ENCODE results near the gene NCAPH2.

NCAPH2 gene

DNA sequence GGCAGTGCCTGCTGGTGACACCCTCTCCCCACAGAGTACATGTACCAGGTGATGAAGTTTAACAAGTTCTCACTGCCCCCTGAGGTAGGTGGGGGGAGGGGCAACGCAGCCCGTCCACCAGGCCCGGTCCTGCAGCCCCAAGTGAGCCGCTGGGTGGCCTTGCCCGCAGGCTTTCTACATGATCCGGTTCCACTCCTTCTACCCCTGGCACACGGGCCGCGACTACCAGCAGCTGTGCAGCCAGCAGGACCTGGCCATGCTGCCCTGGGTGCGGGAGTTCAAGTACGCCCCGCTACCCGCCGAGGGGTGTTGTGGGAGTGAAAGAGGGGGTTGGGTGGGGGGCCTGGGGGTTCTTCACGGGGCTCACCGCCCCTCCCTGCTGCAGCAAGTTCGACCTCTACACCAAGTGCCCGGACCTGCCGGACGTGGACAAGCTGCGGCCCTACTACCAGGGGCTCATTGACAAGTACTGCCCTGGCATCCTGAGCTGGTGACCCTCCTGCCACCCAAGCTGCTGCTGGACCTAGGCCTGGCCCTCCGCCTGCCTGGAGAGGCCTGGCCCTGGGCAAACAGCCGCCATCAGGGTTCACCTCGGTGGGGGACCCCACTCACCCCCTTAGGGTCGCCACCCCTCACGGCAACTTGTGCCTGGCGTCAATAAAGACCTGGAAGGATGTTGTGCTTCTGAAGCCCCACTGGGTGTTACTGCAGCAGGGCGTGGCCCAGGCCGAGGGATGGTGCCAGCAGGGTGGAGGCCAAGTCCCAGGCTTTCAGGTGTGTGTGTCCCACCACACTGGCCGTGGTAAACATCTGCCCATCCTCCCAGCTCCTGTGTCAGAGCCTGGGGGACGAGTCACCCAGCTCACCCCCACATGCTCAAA is 18.4 kb upstream of the NCAPH2 start:
- no peak for DNase-seq
- TF ChIP-seq POLR2A (IDR thresholded peaks at IDR 0.05; ENCODE audit: low read length) (no peak), GATA1 (IDR thresholded peaks at IDR 0.05; ENCODE audit: low read depth, low read length) (no peak)

DNA sequence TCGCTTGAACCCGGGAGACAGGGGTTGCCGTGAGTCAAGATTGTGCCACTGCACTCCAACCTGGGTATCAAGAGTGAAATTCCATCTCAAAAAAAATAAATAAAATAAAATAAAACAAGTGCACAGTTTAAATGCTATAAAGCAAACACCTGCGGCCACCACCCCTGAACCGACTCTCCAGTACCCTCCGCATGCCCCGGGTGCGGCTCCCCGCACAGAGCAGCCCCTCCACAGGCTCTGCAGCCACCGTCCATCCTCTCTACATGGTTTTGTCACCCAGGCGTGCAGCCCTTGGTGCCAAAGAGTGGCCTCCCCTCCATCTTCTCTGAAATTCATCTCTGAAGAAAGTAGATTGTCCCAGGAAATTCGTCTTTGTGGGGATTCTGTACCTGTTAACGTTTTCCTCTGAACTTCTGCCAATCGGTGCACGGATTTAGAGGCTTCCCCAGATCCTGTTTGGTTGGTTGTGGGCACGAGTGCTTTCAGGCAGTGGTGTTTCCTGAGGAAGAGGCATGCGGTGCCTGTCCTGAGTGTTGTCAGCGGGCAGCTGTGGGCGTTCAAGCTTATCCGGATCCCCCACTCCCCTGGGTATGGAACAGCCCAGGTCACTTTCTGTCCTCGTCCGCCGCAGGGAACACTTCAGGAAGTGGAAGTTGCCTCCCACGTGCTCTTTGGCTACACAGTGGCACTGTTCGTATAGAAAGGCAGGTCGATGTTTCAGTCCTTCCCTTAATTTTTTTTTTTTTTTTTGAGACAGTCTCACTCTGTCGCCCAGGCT is 17.3 kb upstream of the NCAPH2 start:
- no peak for DNase-seq
- no peak for TF ChIP-seq POLR2A (IDR thresholded peaks at IDR 0.05; ENCODE audit: low read length)
- no peak for TF ChIP-seq GATA1 (IDR thresholded peaks at IDR 0.05; ENCODE audit: low read depth, low read length)

DNA sequence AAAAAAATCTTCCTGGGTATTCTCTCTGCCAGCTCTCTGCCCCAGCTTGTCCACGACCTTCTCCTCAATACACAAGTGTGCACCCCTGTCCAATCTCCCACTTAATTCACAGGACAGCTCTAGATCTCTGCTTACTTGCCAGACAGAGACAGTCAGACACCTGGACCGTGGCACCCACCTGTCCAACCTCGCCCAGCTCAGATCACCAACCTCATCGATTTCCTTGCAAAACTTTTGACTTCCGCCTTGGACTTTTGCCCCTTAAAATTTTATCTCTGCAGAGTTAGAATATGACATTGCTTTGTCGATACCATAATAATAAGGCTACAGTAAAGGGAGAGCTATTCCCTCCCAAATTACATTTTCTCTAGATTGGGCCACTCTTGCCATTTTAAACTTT is 10.9 kb upstream of the NCAPH2 start:
- no peak for TF ChIP-seq GATA1 (IDR thresholded peaks at IDR 0.05; ENCODE audit: low read depth, low read length)
- no peak for TF ChIP-seq POLR2A (IDR thresholded peaks at IDR 0.05; ENCODE audit: low read length)
- no peak for DNase-seq

DNA sequence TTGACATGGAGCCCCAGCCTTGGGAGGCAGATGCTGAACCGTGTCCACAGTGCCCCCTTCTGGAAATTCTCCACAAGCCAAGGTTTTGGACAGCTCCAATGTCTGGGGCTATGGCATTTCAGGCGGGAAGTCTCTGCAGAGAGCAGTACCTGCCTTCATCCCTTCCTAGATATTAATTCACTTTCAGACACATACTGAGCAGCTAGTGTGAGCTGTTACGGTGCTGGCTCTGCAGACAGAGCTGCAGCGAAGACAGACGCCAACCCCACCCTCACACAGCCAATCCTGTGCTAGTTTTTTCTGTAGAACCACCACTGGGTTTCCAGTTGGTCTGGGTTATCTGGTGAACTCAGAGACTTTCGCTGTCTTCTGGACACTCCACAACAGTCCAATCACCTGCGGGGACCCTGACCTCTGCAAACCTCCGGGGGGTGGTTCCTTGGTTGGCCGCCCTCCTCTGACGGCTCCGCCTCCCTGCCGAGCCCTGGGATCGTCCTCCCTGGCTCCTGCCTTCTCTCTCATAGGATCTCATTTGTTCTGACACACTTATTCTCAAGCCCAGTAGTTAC is 9.6 kb upstream of the NCAPH2 start:
- TF ChIP-seq GATA1 (IDR thresholded peaks at IDR 0.05; ENCODE audit: low read depth, low read length) = no peak
- no peak for TF ChIP-seq POLR2A (IDR thresholded peaks at IDR 0.05; ENCODE audit: low read length)
- DNase-seq = peak; percentile 62 to 76

DNA sequence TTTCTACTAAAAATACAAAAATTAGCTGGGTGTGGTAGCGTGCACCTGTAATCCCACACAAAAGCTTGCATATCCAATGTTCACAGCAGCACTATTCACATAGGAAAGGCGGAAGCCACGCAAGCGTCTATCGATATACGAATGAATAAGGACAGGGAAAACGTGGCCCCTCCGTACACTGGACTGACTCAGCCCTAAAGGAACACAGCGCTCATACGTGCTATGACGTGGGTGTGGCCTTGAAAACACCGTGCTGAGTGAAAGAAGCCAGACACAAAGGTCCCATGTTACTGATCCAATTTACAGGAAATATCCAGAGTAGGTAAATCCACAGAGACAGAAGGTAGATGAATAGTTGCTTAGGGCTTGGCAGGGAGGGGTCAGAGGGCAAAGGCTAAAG is 7.6 kb upstream of the NCAPH2 start:
- TF ChIP-seq POLR2A (IDR thresholded peaks at IDR 0.05; ENCODE audit: low read length) (no peak), GATA1 (IDR thresholded peaks at IDR 0.05; ENCODE audit: low read depth, low read length) (no peak)
- no peak for DNase-seq

DNA sequence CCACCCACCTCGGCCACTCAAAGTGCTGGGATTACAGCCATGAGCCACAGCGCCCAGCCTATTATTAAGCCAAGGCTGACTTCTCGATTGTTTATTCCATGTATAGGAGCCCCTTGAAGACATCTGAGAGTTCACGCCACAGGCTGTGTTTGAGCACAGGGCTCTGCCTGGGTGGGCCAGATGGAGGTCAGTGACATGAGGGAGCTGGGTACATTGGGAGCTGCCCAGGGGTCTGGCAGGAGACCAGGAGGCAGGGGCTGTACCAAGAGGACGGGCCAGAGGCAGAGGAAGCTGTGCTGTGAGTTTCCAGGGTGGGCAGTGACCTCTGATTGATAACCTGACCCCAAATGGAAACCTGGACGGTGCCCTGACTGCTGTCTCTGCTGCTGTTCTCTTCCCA is 5.9 kb upstream of the NCAPH2 start:
- TF ChIP-seq POLR2A (IDR thresholded peaks at IDR 0.05; ENCODE audit: low read length) (no peak), GATA1 (IDR thresholded peaks at IDR 0.05; ENCODE audit: low read depth, low read length) (no peak)
- no peak for DNase-seq

DNA sequence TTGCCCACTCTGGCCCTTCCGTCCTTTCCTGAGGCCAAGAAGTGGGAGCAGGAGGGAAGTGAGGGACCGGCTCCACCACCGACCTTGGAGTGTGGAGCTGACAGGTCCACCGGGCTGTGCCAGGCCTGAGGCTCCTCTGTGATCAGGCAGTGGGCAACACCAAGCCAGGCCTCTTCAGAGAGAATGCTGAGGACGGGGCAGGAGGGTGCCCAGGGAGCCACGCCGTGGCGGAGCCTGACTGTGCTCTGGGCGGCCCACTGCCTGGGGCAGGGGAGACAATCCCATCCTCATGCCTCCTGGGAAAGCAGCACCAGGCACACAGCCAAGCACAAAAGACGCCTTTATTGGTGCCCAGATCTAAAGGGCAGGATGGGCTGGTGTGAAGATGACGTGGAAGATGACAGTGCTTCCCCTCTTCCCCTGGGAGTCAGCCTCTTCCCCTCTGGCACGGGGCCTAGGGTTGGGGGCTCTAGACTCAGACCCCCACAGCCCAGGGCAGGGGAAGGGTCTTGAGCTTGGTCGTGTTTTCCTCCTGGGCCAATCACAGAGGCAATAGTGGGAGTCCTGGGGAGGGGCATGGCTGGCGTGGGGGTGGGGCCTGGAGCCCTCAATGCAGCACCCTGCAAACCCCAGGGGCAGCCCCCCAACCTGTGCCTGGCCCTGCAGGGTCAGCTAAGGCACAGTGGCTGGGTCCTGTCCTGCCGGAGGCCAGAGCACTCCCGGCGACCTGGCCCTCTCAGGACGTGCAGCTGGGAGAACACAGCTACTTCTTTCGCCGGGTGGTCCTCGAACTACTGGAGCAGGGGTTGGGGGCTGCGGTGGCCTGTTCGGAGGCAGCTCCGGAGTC is 5.2 kb upstream of the NCAPH2 start:
- TF ChIP-seq GATA1 (IDR thresholded peaks at IDR 0.05; ENCODE audit: low read depth, low read length) (no peak), POLR2A (IDR thresholded peaks at IDR 0.05; ENCODE audit: low read length) (no peak)
- DNase-seq = no peak

DNA sequence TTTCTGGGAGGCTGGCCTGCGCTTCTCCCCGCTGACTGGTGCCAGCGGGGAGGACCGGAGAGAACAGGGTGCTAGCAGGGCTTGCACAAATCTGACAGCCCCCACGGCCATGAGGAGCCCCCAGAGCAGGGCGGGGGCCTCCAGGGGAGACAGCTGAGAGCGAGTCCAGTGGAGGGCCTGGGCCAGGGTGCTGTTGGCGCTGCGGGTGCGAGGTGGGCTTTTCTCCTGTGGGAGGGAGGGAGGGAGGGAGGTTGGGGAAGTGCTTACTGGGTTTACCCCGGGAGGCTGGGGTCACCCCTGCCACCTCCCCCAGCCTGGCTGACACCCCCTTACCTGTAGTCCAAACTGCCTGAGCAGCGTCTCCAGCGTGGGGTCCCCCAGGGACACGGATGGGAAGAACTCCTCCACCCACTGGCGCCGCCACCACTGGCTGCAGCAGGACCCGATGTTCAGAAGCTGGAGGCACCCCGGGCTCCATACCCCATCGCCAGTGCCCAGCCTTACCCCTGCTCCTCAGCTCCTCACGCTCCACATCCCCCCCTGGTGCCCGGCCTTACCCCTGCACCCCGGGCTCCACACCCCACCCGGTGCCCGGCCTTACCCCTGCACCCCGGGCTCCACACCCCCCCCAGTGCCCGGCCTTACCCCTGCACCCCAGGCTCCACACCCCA is 4.4 kb upstream of the NCAPH2 start:
- no peak for DNase-seq
- TF ChIP-seq POLR2A (IDR thresholded peaks at IDR 0.05; ENCODE audit: low read length) (no peak), GATA1 (IDR thresholded peaks at IDR 0.05; ENCODE audit: low read depth, low read length) (no peak)

DNA sequence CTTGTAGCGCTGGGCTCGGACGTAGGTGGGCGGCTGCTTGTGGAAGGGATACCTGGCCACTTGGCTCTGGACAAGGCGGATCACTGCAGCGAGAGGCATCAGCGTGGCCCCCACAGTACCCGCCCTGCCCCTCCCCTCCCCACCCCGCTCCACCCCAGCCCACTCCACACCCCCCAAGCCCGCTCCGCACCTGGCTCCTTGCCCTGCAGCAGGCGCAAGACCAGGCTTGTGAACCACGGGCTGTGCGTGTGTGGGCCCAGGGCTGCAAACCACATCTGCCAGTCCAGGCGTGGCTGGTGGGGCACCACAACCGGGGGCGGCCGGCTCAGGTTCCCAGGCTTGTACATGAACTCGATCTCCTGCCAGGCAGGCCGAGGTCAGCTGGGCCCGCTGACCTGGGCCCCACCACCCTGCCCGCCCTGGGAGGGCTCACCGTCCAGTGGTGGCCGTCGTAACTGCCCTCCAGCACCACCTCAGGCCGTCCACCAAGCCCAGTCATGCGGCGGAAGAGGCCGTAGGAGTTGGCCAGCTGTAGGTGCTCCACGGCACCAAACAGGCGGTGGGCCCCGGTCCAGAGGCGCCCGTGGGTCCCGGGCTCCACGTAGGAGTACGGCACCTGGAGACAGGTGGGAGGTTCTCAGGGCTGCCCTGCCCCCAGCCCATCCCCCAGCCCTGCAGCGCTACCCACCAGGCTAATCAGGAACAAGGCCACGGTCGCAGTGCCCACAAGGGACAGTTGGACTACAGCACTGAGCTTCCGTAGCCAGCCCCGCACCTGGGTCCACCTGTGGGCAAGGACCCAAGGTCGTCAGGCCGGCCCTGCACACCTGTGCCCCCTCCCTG is 3.4 kb upstream of the NCAPH2 start:
- no peak for TF ChIP-seq GATA1 (IDR thresholded peaks at IDR 0.05; ENCODE audit: low read depth, low read length)
- TF ChIP-seq POLR2A (IDR thresholded peaks at IDR 0.05; ENCODE audit: low read length) = no peak
- no peak for DNase-seq

DNA sequence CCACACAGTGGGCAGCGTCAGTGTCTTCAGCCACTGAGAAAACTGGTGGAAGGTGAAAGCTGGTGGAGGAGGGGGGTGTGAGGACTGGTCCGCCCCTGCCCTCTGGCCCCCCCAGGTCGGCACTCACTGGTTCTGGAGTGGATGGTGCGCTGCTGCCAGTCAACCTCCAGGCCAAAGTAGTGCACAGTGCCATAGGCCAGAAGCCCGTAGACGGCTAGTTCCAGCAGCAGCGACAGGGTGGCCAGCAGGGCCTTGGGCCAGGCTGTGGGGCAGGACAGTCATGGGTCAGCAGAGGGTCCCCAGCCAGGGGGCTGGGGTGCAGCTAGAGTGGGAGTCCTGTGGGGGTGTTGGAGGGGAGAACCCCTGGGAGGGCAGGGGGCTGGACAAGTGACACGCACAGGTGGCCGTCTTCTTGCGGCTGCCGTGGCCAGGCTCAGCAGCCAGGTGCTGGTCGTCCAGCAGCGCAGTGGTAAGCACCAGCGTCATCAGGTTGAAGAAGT is 2.7 kb upstream of the NCAPH2 start:
- no peak for TF ChIP-seq GATA1 (IDR thresholded peaks at IDR 0.05; ENCODE audit: low read depth, low read length)
- TF ChIP-seq POLR2A (IDR thresholded peaks at IDR 0.05; ENCODE audit: low read length) = no peak
- DNase-seq = no peak

DNA sequence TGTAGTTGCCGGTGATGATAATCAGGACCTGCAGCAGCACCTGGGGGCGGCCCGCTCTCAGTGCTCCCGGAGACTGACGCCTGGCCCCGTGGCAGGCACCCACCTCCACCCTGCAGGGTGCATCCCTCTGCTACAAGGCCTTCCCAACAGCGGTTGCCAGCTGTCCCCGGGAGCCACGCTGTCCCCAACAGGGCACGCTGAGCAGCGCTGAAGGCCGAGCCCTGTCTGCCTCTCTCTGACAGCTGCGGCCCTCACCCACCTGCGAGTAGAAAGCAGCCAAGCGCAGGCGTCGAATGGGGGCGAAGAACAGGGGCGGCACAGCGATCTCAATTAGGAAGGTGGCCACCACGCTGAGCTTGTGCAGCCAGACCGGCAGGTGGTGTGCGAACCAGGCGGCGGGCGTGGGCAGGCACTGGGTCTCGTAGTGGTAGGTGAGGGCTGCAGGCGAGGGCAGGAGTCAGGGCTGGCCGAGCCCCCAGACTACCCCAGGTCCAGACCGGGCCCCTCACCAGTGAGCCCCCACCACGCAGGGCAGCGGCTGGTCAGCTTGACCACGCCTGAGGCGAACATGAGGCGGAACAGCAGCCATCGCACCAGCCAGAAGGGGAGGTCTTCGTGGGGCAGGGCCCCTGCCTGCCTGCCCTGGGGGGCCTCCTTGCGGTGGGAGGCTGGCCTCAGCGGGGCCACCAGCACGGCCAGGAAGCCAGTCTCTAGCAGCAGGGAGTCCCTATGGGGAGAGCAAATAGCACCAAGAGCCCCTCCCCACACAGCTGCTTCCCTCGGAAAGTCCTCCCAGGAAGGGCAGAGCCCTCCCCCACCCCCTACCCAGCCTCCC is 2.0 kb upstream of the NCAPH2 start:
- no peak for DNase-seq
- no peak for TF ChIP-seq GATA1 (IDR thresholded peaks at IDR 0.05; ENCODE audit: low read depth, low read length)
- no peak for TF ChIP-seq POLR2A (IDR thresholded peaks at IDR 0.05; ENCODE audit: low read length)

All from erythroblast (primary cell).